Ectodermal cell (in vitro differentiated cells): ENCODE data around the gene RBFOX1.

Source experiments
- H3K27ac ChIP-seq: 2 replicates; pipeline ENCODE4 v1.7.0; 2013; ENCODE audit warnings: mild to moderate bottlenecking, low read depth, low read length; ENCODE audit not compliant: insufficient read depth, poor library complexity, severe bottlenecking
- H3K27me3 ChIP-seq: 2 replicates; pipeline ENCODE4 v1.7.0; 2013; ENCODE audit warnings: mild to moderate bottlenecking, low read length; ENCODE audit not compliant: insufficient read depth, control insufficient read depth, poor library complexity, severe bottlenecking
- H3K36me3 ChIP-seq: one replicate; pipeline ENCODE4 v1.7.0; 2013; ENCODE audit warnings: low read length; ENCODE audit not compliant: control insufficient read depth, insufficient read depth
- H3K4me1 ChIP-seq: one replicate; pipeline ENCODE4 v1.7.0; 2013; ENCODE audit warnings: low read length; ENCODE audit not compliant: control insufficient read depth, insufficient read depth
- H3K4me3 ChIP-seq: 2 replicates; pipeline ENCODE4 v1.7.0; 2013; ENCODE audit warnings: low read depth, low read length, control low read depth; ENCODE audit not compliant: insufficient read depth
- H3K9me3 ChIP-seq: 2 replicates; pipeline ENCODE4 v1.7.0; 2013; ENCODE audit warnings: mild to moderate bottlenecking, low read length, moderate library complexity; ENCODE audit not compliant: control insufficient read depth
- WGBS, 2 experiments: methylation state at CpG; one replicate each; pipeline ENCODE4 v1.1.7; 2013; ENCODE audit warnings: missing lambda C conversion rate in 2 of 2; 5-methylcytosine and 5-hydroxymethylcytosine counted together

The RBFOX1 gene

DNA sequence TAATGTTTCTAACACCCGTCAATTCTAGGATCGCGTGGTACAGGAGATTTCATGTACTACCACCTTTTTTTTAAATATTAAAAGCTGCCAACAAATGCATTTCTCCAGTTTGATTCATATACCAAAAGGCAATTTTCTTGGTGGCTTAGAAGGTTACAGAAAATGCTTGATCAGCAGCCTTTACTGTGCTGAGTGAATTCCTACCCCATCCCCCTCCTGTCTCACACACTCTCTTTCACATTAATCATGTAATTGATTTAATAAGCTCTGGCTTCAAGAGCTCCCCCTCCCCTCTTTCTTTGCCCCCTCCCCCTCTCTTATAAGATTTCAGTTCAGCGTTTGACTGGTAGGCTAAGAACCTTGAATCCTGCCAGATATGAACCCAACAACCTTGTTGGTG is 110.5 kb downstream of the RBFOX1 start:
- H3K4me1 ChIP-seq: no peaks in the 10 kb centered on the region
- WGBS, 2 experiments: 92 to 100% methylated on average over 4 of the region's 4 CpGs
- no peak overlapping the region for H3K4me3 ChIP-seq
- no peaks in the 10 kb centered on the region for H3K27me3 ChIP-seq
- H3K36me3 ChIP-seq: no peaks in the 10 kb centered on the region
- no peaks in the 10 kb centered on the region for H3K9me3 ChIP-seq
- H3K27ac ChIP-seq: no peak overlapping the region

DNA sequence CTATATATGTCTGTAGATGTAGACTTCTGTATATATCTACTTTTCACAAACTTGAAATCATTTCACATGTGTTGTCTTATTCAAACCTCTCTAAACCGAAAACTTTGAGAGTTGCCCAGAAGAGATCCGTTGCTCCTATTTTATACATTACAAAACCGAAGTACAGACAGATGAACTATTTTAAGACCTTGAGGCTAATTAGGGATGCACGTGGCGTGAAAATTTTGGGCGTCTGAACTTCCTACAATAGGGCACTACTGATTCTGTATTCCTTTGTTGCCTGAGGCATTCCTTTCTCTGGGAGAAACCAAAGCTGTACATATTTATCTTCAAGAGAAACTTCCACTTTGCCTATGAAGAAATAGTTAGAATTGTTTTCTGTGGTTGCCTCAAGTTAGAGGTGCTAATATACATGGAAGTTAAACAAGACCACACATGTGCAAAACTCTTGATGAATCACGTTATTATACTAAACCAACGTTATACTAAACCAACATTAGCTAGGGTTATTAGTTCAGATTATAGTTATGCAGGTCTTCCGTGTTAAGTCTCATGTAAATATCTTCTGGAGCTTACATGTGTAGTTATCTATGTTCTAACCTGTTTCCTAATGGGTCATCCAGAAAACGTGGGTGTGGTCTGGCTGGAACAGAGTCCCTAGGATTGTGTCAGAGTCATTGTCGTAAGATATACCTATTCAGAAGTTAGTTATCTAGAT is 111.2 kb downstream of the RBFOX1 start:
- Histone ChIP-seq H3K36me3 (no peaks in the 10 kb centered on the region), H3K4me3 (no peak overlapping the region), H3K27ac (no peak overlapping the region), H3K4me1 (no peaks in the 10 kb centered on the region), H3K27me3 (no peaks in the 10 kb centered on the region), H3K9me3 (no peaks in the 10 kb centered on the region)
- WGBS, 2 experiments: 88 to 89% methylated on average over 9 to 11 of the region's 11 CpGs

DNA sequence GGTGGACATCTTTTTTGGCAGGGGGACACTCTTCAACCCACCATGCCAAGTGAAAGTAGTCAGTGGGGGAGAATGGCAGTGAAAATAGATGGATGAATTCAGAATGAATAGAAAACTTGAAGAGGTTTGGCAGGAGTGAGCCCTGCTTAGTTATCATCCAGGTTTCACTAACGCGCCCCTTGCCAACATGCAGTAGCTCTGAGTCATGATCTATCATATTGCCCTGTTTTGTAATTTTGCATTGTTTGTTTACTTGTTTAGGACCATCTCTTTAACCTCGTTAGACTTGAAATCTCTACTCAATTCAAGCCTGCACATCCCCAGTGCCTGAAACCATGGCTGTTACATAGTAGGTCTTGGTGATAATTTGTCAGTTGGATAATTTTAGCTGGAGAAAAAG is 116.7 kb downstream of the RBFOX1 start:
- H3K4me1 ChIP-seq: no peaks in the 10 kb centered on the region
- H3K4me3 ChIP-seq: no peak overlapping the region
- H3K9me3 ChIP-seq: no peaks in the 10 kb centered on the region
- 97% methylated on average over 3 of the region's 3 CpGs for WGBS, 2 experiments
- H3K27ac ChIP-seq: no peak overlapping the region
- no peaks in the 10 kb centered on the region for H3K27me3 ChIP-seq
- H3K36me3 ChIP-seq: no peaks in the 10 kb centered on the region

DNA sequence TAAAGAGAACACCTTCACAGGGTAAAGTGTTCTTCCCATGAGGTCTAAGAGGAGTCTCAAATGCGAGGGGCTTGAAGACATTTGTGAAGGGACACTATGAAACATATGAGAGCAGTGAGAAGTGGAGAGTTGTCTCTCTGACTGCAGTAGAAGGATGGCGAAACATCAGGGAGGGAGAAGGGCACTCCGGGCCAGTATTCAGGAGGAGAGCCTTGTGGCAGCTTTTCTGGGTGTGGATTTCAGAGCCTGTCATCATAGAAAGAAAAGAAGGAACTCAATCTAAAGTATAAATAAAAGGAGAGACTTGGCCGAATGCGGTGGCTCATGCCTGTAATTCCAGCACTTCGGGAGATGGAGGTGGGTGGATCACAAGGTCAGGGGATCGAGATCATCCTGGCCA is 117.2 kb downstream of the RBFOX1 start:
- no peak overlapping the region for H3K27ac ChIP-seq
- no peaks in the 10 kb centered on the region for H3K36me3 ChIP-seq
- H3K27me3 ChIP-seq: no peaks in the 10 kb centered on the region
- H3K4me3 ChIP-seq: no peak overlapping the region
- H3K9me3 ChIP-seq: no peaks in the 10 kb centered on the region
- no peaks in the 10 kb centered on the region for H3K4me1 ChIP-seq
- WGBS, 2 experiments: 91 to 94% methylated on average over 7 of the region's 7 CpGs

DNA sequence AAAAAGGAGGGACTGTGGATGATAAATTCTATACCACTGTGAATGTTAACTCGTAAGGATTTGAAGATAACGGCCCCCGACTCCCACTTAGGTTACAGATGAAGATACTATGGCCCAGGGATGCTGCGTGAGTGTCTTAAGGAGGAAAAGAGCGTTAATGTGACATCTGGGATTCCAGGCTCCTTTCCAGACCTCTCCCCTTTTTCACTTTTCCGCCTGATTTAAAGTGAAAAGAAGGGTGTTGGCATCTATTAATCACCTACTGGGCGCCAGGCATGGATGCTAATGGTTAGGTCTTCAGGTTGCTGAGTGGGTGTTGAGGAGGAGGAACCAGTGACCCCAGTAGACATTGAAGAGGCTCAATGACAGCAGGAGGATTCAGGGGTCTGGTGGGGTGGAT is 117.8 kb downstream of the RBFOX1 start:
- no peaks in the 10 kb centered on the region for H3K27me3 ChIP-seq
- no peaks in the 10 kb centered on the region for H3K4me1 ChIP-seq
- WGBS, 2 experiments: 92 to 96% methylated on average over 7 of the region's 7 CpGs
- no peaks in the 10 kb centered on the region for H3K36me3 ChIP-seq
- H3K27ac ChIP-seq: no peak overlapping the region
- H3K4me3 ChIP-seq: no peak overlapping the region
- no peaks in the 10 kb centered on the region for H3K9me3 ChIP-seq

DNA sequence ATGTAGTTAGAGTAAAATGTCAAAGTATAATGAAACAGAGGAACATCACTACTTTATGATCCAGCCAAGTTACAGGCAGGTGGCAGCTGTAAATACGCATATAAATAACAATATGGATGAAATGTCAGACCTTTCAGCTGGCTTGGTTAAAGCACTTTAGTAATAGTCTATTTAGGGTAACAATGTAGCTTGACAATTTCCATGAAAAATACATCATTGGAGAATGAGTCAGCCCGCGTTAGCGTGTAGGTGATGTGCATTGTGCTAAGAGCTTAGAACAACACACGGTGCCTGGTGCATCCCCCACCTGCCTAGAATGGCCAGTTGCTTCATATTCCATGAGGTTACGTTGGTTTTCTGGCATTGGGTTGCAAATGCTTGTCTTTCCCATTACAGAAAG is 119.4 kb downstream of the RBFOX1 start:
- no peaks in the 10 kb centered on the region for H3K9me3 ChIP-seq
- H3K27ac ChIP-seq: no peak overlapping the region
- no peak overlapping the region for H3K4me3 ChIP-seq
- H3K4me1 ChIP-seq: no peaks in the 10 kb centered on the region
- H3K36me3 ChIP-seq: no peaks in the 10 kb centered on the region
- WGBS, 2 experiments: 87 to 92% methylated on average over 6 of the region's 6 CpGs
- H3K27me3 ChIP-seq: no peaks in the 10 kb centered on the region

DNA sequence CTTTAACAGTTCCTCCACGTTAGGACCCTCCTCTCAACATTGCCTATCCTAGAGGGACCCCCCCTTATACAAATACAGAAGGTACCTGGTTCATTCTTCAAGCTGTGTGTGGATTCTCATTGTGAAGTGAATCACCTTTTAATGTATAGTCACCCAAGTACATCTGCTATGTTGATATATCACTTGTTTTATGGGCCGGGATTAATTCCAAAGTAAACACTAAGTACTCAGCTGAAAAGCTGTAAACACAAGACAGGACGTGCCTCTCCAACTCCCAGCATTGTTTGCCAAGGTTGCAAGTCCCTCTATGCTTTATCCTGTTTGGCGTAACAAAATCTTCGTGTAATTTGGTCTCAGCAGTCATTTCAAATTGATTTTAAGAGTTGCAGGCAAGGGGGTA is 123.6 kb downstream of the RBFOX1 start:
- WGBS, 2 experiments: 87 to 98% methylated on average over 4 to 5 of the region's 5 CpGs

DNA sequence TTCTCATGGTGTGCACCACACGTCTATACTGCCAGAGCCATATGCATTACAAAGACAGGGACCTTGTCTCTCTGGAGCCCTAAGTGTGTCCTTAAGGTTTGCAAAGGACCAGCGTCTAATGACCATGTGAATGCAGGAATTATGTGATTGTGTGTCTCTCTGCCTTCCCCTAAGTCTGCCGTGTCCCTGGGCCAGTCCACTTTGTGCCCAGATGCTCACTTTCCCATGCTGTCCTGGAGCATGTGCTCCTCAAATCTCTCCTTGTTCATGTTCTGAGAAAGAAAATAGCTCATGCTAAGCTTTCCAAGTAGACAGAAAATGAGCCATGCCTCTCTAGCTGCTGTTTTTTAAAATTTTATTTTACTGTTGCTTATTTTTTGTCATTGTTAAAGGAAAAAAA is 125.5 kb downstream of the RBFOX1 start:
- no peaks in the 10 kb centered on the region for H3K9me3 ChIP-seq
- no peaks in the 10 kb centered on the region for H3K4me1 ChIP-seq
- no peaks in the 10 kb centered on the region for H3K27me3 ChIP-seq
- H3K36me3 ChIP-seq: no peaks in the 10 kb centered on the region
- 88 to 90% methylated on average over 3 of the region's 3 CpGs for WGBS, 2 experiments
- no peak overlapping the region for H3K27ac ChIP-seq
- H3K4me3 ChIP-seq: no peak overlapping the region

More for the DNA sequence above, 123.6 kb downstream of the RBFOX1 start:
- no peak overlapping the region for H3K4me3 ChIP-seq
- H3K27me3 ChIP-seq: no peaks in the 10 kb centered on the region
- no peaks in the 10 kb centered on the region for H3K36me3 ChIP-seq
- no peaks in the 10 kb centered on the region for H3K9me3 ChIP-seq
- H3K27ac ChIP-seq: no peak overlapping the region
- no peaks in the 10 kb centered on the region for H3K4me1 ChIP-seq

DNA sequence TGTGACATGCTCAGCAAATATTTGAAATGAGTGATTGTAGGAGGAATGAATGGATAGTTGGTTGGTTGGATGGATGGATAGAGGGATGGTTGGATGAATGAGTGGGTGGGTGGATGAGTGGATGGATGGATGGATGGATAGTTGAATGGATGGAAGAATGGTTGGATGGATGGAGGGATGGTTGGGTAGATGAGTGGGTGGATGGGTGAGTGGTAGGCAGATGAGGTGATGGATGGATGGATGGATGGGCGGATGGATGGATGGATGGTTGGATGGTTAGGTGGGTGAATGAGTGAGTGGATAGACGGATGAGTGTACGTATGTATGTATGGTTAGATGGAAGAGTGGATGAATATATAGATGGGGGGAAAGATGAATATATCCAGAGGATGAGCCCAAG is 137.7 kb downstream of the RBFOX1 start:
- H3K27me3 ChIP-seq: no peaks in the 10 kb centered on the region
- no peak overlapping the region for H3K27ac ChIP-seq
- no peaks in the 10 kb centered on the region for H3K36me3 ChIP-seq
- H3K4me1 ChIP-seq: no peaks in the 10 kb centered on the region
- WGBS, 2 experiments: 91% methylated on average over 3 of the region's 3 CpGs
- no peak overlapping the region for H3K4me3 ChIP-seq
- no peaks in the 10 kb centered on the region for H3K9me3 ChIP-seq

DNA sequence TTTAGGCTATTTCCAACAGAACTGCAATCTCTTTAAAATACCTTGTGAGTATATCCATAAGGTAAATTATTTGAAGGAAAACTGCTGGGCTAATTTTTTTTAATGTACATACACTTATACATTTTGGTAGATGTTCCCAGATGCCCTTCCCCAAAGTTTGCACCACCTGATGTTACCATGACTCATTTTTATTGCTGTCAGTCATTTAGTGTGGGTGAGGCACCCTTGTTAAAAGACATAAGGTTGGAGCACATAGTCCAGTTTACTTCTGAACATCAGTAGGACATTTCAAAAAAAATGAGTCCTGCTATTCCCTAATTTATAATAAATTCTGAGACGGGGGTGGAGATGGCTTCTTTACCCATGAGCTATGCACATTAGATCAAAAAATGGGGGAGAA is 138.6 kb downstream of the RBFOX1 start:
- H3K4me1 ChIP-seq: no peaks in the 10 kb centered on the region
- H3K27me3 ChIP-seq: no peaks in the 10 kb centered on the region
- H3K9me3 ChIP-seq: no peaks in the 10 kb centered on the region
- no CpG with 5 or more reads among the region's 1 CpG for WGBS, 2 experiments
- no peaks in the 10 kb centered on the region for H3K36me3 ChIP-seq
- H3K27ac ChIP-seq: no peak overlapping the region
- no peak overlapping the region for H3K4me3 ChIP-seq

DNA sequence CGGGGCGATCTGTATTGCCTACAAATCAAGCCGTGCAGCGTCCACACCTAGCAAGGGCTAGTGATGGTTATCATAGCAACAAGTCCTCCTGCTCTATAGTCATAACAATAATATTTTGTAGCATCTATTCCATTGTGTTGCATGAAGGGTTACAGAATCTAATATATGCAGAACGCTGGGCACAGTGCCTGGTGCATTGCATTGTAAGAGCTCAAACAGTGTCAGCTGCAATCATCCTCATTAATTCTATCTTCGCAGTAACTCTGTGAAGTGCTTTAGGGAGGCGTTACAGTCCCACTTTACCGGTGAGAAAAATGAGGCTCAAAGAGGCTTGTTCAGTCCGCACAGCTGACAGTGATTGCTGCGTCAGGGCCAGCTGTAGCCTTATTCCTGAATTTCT is 149.4 kb downstream of the RBFOX1 start:
- Histone ChIP-seq H3K27me3 (no peaks in the 10 kb centered on the region), H3K9me3 (no peaks in the 10 kb centered on the region), H3K4me3 (no peak overlapping the region), H3K36me3 (no peaks in the 10 kb centered on the region), H3K27ac (no peak overlapping the region), H3K4me1 (no peaks in the 10 kb centered on the region)
- 94% methylated on average over 10 of the region's 10 CpGs for WGBS, 2 experiments
